Measurements from ENCODE around the gene FOS. TPM values are rescaled to one million over a fixed set of nuclear protein-coding genes. Genes with fewer than 3 reads are reported as not detected.
A peak's percentile ranks its signal among the peaks of the same experiment; 100 is the strongest.
"Not testable (repeated sequence)": the region's sequence is repeated elsewhere in the genome, so short reads cannot be mapped to it uniquely, and the experiment has no call there.

FOS gene
- total RNA-seq, 4 donors from 2014 or later = 32.1 to 239 (median 121) TPM

- 70 to 73% methylated on average over 9 of the region's 9 CpGs for WGBS, 2 donors
- H3K4me3 ChIP-seq (replicated peaks in 1 of 3) = no peak overlapping the region
- intact Hi-C loops (cut with DNase I) = loop anchor here (2.0 to 5.0 kb wide), 2 partner anchors 182 to 255 kb away; no protein-coding TSS in a partner anchor
- H3K9me3 ChIP-seq = no peaks in the 10 kb centered on the region
- H3K4me1 ChIP-seq = peaks cover 16 to 17% of the 10 kb centered on the region in 2 donors
- no peak overlapping the region for H3K27ac ChIP-seq
- no peaks in the 10 kb centered on the region for H3K36me3 ChIP-seq
- TF ChIP-seq, protein P1, sequence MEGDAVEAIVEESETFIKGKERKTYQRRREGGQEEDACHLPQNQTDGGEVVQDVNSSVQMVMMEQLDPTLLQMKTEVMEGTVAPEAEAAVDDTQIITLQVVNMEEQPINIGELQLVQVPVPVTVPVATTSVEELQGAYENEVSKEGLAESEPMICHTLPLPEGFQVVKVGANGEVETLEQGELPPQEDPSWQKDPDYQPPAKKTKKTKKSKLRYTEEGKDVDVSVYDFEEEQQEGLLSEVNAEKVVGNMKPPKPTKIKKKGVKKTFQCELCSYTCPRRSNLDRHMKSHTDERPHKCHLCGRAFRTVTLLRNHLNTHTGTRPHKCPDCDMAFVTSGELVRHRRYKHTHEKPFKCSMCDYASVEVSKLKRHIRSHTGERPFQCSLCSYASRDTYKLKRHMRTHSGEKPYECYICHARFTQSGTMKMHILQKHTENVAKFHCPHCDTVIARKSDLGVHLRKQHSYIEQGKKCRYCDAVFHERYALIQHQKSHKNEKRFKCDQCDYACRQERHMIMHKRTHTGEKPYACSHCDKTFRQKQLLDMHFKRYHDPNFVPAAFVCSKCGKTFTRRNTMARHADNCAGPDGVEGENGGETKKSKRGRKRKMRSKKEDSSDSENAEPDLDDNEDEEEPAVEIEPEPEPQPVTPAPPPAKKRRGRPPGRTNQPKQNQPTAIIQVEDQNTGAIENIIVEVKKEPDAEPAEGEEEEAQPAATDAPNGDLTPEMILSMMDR (IDR thresholded peaks at IDR 0.05) = peak in 1 of 6 experiments; percentile 8
- TF ChIP-seq POLR2A (IDR thresholded peaks at IDR 0.05) = no peak
- no peak for DNase-seq
- H3K27me3 ChIP-seq = no peaks in the 10 kb centered on the region
These were observed 28.5 kb downstream of the FOS start for GRCh38 chr14:75306927-75307699.

DNA sequence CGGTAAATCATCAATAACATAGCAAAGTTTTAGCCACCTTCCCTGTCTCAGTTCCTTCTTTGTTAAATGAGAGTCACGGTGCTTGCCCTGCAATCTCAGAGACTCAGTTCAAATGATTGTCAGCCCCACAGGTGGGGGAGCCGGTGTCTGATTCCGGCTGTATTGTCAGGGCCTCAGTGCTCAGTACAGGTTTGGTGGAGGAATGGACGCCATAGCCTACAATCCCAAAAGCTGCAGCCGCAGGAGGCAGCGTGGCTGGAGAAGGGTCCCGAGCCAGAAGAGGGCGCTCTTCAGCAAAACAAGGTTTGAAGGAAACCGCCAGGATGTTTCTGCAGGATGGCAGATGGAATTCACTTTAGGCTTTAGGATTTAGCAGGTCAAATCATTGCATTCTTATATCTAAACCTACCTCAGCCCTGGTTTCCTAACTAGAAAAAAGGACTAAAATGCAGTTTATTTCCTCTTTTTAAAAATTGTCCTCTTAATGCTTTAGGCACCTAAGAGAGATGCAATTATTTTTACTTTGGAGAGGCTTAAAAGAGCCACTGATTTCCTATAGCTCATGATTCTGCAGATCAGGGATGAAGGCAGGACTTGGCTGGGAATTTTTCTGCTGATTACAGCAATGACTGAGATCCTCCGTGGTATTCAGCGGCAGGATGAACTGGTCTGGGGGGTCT, 29.2 kb downstream of the FOS start:
- peak; percentile 83 to 88 for DNase-seq
- no peaks in the 10 kb centered on the region for H3K9me3 ChIP-seq
- no peaks in the 10 kb centered on the region for H3K36me3 ChIP-seq
- TF ChIP-seq POLR2A (IDR thresholded peaks at IDR 0.05) = no peak
- TF ChIP-seq, protein P1 (IDR thresholded peaks at IDR 0.05) = peak; percentile 71 to 91 (median 86)
- H3K4me3 ChIP-seq (replicated peaks in 1 of 3) = no peak overlapping the region
- intact Hi-C loops (cut with DNase I) = loop anchor here (2.0 to 5.0 kb wide), 2 partner anchors 181 to 254 kb away; no protein-coding TSS in a partner anchor
- no peaks in the 10 kb centered on the region for H3K27me3 ChIP-seq
- H3K4me1 ChIP-seq = peaks cover 16 to 17% of the 10 kb centered on the region in 2 donors
- H3K27ac ChIP-seq = no peak overlapping the region
- WGBS, 2 donors = 17 to 19% methylated on average over 12 of the region's 12 CpGs

DNA sequence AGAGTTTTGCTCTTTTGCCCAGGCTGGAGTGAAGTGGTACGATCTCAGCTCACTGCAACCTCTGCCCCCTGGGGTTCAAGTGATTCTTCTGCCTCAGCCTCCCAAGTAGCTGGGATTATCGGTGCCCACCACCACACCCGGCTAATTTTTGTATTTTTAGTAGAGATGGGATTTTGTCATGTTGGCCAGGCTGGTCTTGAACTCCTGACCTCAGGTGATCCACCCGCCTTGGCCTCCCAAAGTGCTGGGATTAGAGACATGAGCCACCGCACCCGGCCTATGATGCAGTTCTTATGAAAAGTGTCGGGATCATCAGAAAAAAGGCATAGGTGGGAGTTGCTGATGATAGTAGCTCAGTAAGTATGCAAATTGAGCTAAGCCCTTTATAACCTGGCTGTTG, 30.4 kb downstream of the FOS start:
- H3K9me3 ChIP-seq; DNase-seq; H3K27ac ChIP-seq; H3K27me3 ChIP-seq; H3K36me3 ChIP-seq; H3K4me3 ChIP-seq (replicated peaks in 1 of 3): not testable (repeated sequence)
- WGBS, 2 donors = 96 to 98% methylated on average over 7 of the region's 7 CpGs
- intact Hi-C loops (cut with DNase I) = loop anchor here (5.0 kb wide), 1 partner anchor 253 kb away; no protein-coding TSS in a partner anchor
- peaks cover 16 to 17% of the 10 kb centered on the region in 2 donors for H3K4me1 ChIP-seq

DNA sequence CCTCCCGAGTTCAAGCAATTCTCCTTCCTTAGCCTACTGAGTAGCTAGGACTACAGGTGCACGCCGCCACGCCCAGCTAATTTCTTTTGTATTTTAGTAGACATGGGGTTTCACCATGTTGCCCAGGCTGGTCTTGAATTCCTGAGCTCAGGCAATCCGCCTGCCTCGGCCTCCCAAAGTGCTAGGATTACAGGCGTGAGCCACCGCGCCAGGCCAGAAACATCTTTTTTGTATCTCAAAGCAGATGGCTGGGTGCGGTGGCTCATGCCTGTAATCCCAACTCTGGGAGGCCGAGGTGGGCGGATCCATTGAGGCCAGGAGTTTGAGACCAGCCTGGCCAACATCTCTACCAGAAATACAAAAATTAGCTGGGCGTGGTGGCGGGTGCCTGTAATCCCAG, 30.9 kb downstream of the FOS start:
- Histone ChIP-seq H3K27ac (peak overlapping the region in 1 of 3 donors; percentile 67), H3K4me1 (peaks cover 16 to 17% of the 10 kb centered on the region in 2 donors)
- DNase-seq; H3K36me3 ChIP-seq; H3K27me3 ChIP-seq; H3K9me3 ChIP-seq; H3K4me3 ChIP-seq (replicated peaks in 1 of 3): not testable (repeated sequence)
- intact Hi-C loops (cut with DNase I) = loop anchor here (5.0 kb wide), 1 partner anchor 253 kb away; no protein-coding TSS in a partner anchor
- 92 to 94% methylated on average over 14 of the region's 14 CpGs for WGBS, 2 donors

DNA sequence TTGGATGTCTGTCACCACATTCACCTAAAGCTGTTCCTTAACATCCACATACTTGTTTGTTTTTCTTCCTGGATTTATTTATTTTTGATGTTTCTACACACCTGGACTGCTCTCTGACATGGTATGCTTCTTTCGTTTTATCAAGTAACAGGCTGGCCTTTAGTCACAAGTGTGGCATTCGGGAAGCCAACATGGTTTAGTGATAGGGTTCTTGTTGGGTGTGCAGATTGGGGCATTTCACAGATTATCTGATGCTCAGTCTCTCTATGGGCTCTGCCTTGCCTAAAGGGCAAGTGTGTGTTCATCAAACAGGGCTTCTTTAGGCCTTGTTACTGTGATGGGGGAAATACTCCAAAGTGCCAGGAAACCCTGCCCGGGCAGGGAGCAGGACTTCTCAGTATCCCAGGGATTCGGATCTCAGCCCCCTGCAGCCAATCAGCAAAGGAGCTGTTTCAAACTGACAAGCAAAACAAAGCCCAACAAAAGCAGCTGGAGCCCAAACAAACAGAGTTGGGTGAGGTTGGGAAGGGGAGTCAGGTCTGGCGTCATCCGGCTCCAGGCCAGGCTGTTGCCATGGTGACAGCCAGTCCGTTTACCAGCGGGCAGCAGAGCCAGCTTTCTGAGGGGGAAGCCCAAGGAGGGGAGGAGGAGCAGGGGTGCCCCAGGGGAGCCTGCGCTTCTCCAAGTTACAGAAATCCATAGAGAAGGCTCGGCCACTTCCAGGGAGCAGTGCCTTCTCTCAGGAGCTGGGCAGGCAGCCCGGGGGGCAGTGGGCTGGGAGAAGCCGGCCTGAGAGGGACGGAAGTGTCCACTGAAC, 31.9 kb downstream of the FOS start:
- H3K27me3 ChIP-seq = no peaks in the 10 kb centered on the region
- H3K4me1 ChIP-seq = peaks cover 16 to 17% of the 10 kb centered on the region in 2 donors
- H3K4me3 ChIP-seq (replicated peaks in 1 of 3) = no peak overlapping the region
- intact Hi-C loops (cut with DNase I) = no loop called here
- no peaks in the 10 kb centered on the region for H3K9me3 ChIP-seq
- H3K27ac ChIP-seq = peak overlapping the region; percentile 56 to 77 (median 67)
- H3K36me3 ChIP-seq = no peaks in the 10 kb centered on the region
- peak; percentile 87 to 89 for DNase-seq
- 11 to 13% methylated on average over 9 to 13 of the region's 13 CpGs for WGBS, 2 donors
- TF ChIP-seq, protein P1 (IDR thresholded peaks at IDR 0.05) = no peak
- peak in 1 of 2 donors; percentile 34 for TF ChIP-seq POLR2A (IDR thresholded peaks at IDR 0.05)

Data from thyroid gland (tissue), 4 donors.